ENCODE data around the gene FHIT.

GRCh38 chr3:59884409-59884808, 1366.8 kb downstream of the FHIT start:
- TF ChIP-seq CTCF (IDR thresholded peaks at IDR 0.05) (no peak), POLR2A (IDR thresholded peaks at IDR 0.05) (no peak)

All from Peyer's patch (tissue), 4 donors.